Esophagus squamous epithelium (tissue), 5 donors: ENCODE data around the gene RNPC3. TPM values are rescaled to one million over a fixed set of nuclear protein-coding genes. Genes with fewer than 3 reads are reported as not detected.

Source experiments
- DNase-seq: peaks from one replicate; lab custom pipeline; 2025; lab: John Stamatoyannopoulos, UW
- H3K27ac ChIP-seq, 4 donors: fragments of 200-600 bp; sonication (generic); one replicate each; pipeline ENCODE4 v1.5.1; 2016 to 2019; ENCODE audit warnings: mild to moderate bottlenecking in 1 of 4
- H3K27me3 ChIP-seq, 4 donors: fragments of 200-600 bp; sonication (generic); 1 replicate in 3 of 4; 2 replicates in 1 of 4; pipeline versions ENCODE4 v1.5.1 to v1.6.0; 2017 to 2021; ENCODE audit warnings: antibody characterized with exemption in 1 of 4
- H3K36me3 ChIP-seq, 3 donors: fragments of 200-600 bp; sonication (generic); one replicate each; pipeline ENCODE4 v1.5.1; 2016 to 2019
- H3K4me1 ChIP-seq, 3 donors: fragments of 200-600 bp; sonication (generic); one replicate each; pipeline ENCODE4 v1.5.1; 2017 to 2019
- H3K4me3 ChIP-seq, 4 donors: fragments of 200-600 bp; sonication (generic); 1 replicate in 3 of 4; 2 replicates in 1 of 4; pipeline ENCODE4 v1.5.1; 2016 to 2019; ENCODE audit warnings: mild to moderate bottlenecking in 2 of 4, moderate library complexity in 1 of 4
- H3K9me3 ChIP-seq, 3 donors: fragments of 200-600 bp; sonication (generic); one replicate each; pipeline ENCODE4 v1.5.1; 2016 to 2019
- CTCF ChIP-seq, 6 experiments: fragments of 450-650 bp in 4 of 6; fragments of 200-600 bp in 2 of 6; sonication (generic) in 2 of 6; IDR thresholded peaks; one replicate each; pipeline ENCODE4 v1.5.1; 2016 to 2019; ENCODE audit warnings: antibody characterized with exemption in 6 of 6, mild to moderate bottlenecking in 4 of 6, moderate library complexity in 4 of 6
- POLR2A ChIP-seq, 4 donors: fragments of 450-650 bp; IDR thresholded peaks; one replicate each; pipeline ENCODE4 v1.6.1; 2017; ENCODE audit warnings: antibody characterized with exemption in 4 of 4, mild to moderate bottlenecking in 4 of 4, moderate library complexity in 3 of 4
- WGBS, 2 donors: methylation state at CpG; one replicate each; pipeline ENCODE4 v1.1.5; 2018; 5-methylcytosine and 5-hydroxymethylcytosine counted together
- intact Hi-C: fragments of 100-400 bp; cut with DNase I; formaldehyde crosslinking; loops from one replicate; pipeline ENCODE4 v1.15.0; 2022
- total RNA-seq, 4 donors: library from RNA; depleted of rRNA; stranded (reverse); fragments of >200 nt; gene quantifications; one replicate each; pipeline ENCODE4 v1.1.0, GENCODE V29; 2016
- donor health status: DM: yes; HTN: yes; CAD: no.

Gene RNPC3
- total RNA-seq, 4 donors from 2014 or later, result 8.8 to 34.7 (median 12.9) TPM

GRCh38 chr1:103516693-103517092, 8.8 kb upstream of the RNPC3 start:
- TF ChIP-seq CTCF (IDR thresholded peaks at IDR 0.05) (no peak), POLR2A (IDR thresholded peaks at IDR 0.05) (no peak)
- intact Hi-C loops, result no loop called here
- no peak for DNase-seq
- Histone ChIP-seq H3K36me3 (no peaks in the 10 kb centered on the region), H3K4me3 (no peak overlapping the region), H3K9me3 (peaks cover 0 to 4% (median under 1%) of the 10 kb centered on the region in 3 donors), H3K4me1 (no peaks in the 10 kb centered on the region), H3K27ac (no peak overlapping the region), H3K27me3 (no peaks in the 10 kb centered on the region)

- H3K4me1 ChIP-seq, result no peaks in the 10 kb centered on the region
- H3K27me3 ChIP-seq, result no peaks in the 10 kb centered on the region
- H3K9me3 ChIP-seq, result no peaks in the 10 kb centered on the region
- no peak for DNase-seq
- no peak overlapping the region for H3K4me3 ChIP-seq
- no peaks in the 10 kb centered on the region for H3K36me3 ChIP-seq
- WGBS, 2 donors, result 65 to 70% methylated on average over 2 of the region's 2 CpGs
- H3K27ac ChIP-seq, result no peak overlapping the region
- TF ChIP-seq POLR2A (IDR thresholded peaks at IDR 0.05), result no peak
- no peak for TF ChIP-seq CTCF (IDR thresholded peaks at IDR 0.05)
- intact Hi-C loops, result no loop called here
Measured at GRCh38 chr1:103517380-103518047, 8.0 kb upstream of the RNPC3 start.

GRCh38 chr1:103520822-103521221, 4.7 kb upstream of the RNPC3 start:
- H3K4me3 ChIP-seq, result no peak overlapping the region
- H3K27me3 ChIP-seq, result no peaks in the 10 kb centered on the region
- intact Hi-C loops, result no loop called here
- H3K27ac ChIP-seq, result no peak overlapping the region
- TF ChIP-seq POLR2A (IDR thresholded peaks at IDR 0.05) (no peak), CTCF (IDR thresholded peaks at IDR 0.05) (no peak)
- peaks cover 4 to 9% (median 4%) of the 10 kb centered on the region in 3 donors for H3K4me1 ChIP-seq
- H3K9me3 ChIP-seq, result no peaks in the 10 kb centered on the region
- no peak for DNase-seq
- no peaks in the 10 kb centered on the region for H3K36me3 ChIP-seq

DNA sequence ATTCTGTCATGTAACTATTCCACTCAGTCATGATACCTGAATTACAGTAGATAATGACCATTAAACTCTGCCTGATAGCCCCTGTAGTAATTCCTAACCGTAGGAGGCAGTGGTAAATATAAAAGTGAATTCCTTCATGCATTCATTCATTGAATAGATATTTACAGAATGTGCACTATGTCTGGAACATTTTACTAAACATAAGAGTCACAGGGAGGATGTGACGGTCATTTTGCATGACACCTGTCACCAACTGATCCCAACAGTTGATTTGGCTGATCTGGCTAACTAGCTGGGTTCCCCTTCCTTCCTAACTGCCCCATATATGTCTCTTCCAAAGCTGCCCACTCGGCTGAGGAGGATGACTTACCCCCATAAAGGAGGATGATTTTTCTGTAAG, 2.2 kb upstream of the RNPC3 start:
- Histone ChIP-seq H3K9me3 (no peaks in the 10 kb centered on the region), H3K4me1 (peaks cover 4 to 29% (median 15%) of the 10 kb centered on the region in 3 donors), H3K27me3 (no peaks in the 10 kb centered on the region), H3K27ac (no peak overlapping the region), H3K4me3 (no peak overlapping the region), H3K36me3 (no peaks in the 10 kb centered on the region)
- intact Hi-C loops, result no loop called here
- no peak for DNase-seq
- WGBS, 2 donors, result 88 to 94% methylated on average over 3 of the region's 3 CpGs
- TF ChIP-seq CTCF (IDR thresholded peaks at IDR 0.05), result no peak
- no peak for TF ChIP-seq POLR2A (IDR thresholded peaks at IDR 0.05)

GRCh38 chr1:103525114-103525606, 339 bp upstream of the RNPC3 start:
- Histone ChIP-seq H3K4me1 (peaks cover 4 to 42% (median 15%) of the 10 kb centered on the region in 3 donors), H3K27me3 (no peaks in the 10 kb centered on the region), H3K9me3 (no peaks in the 10 kb centered on the region), H3K4me3 (peak overlapping the region in 3 of 4 donors; percentile 35 to 84 (median 62)), H3K27ac (peak overlapping the region; percentile 28 to 76 (median 63)), H3K36me3 (peaks cover 0 to under 1% (median 0%) of the 10 kb centered on the region in 3 donors)
- 3 to 10% methylated on average over 4 to 11 of the region's 34 CpGs for WGBS, 2 donors
- intact Hi-C loops, result no loop called here
- TF ChIP-seq POLR2A (IDR thresholded peaks at IDR 0.05) (no peak), CTCF (IDR thresholded peaks at IDR 0.05) (no peak)
- peak; percentile 39 for DNase-seq
